Measurements from ENCODE around the gene BAIAP2L1. TPM values are rescaled to one million over a fixed set of nuclear protein-coding genes. Genes with fewer than 3 reads are reported as not detected.
"Not testable (repeated sequence)": the region's sequence is repeated elsewhere in the genome, so short reads cannot be mapped to it uniquely, and the experiment has no call there.

Gene BAIAP2L1
- total and polyA plus RNA-seq, 5 experiments from 2014 or later, result 0.06 to 0.85 (median 0.44) TPM

DNA sequence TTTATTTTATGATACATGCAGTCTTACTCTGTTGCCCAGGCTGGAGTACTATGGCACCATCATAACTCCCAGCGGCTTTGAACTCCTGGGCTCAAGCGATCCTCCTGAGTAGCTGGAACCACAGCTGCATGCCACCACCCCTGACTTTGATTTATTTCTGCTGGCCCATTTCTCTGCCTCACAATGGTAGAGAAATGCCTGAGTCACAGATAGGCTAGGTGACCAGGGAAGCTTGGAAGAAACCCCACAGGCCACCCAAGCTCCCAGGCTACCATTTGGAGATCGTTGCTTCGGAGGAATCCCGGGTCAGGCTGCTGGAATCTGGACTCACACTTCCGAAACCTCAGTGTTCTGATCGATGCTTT lies 17.4 kb upstream of the BAIAP2L1 start:
- Mint-ChIP-seq H3K27me3 (peaks cover 6 to 24% (median 13%) of the 10 kb centered on the region in 5 donors), H3K9me3 (no peaks in the 10 kb centered on the region), H3K4me3 (no peak overlapping the region), H3K27ac (no peak overlapping the region), H3K4me1 (peaks cover 0 to 4% (median 0%) of the 10 kb centered on the region in 4 donors), H3K36me3 (no peaks in the 10 kb centered on the region)
- POLR2A ChIA-PET, result interaction anchor here (0.5 kb wide), 1 partner anchor 183 kb away, joined by 5 read pairs; no protein-coding TSS in a partner anchor
- no peak for ATAC-seq
- no peak for DNase-seq

DNA sequence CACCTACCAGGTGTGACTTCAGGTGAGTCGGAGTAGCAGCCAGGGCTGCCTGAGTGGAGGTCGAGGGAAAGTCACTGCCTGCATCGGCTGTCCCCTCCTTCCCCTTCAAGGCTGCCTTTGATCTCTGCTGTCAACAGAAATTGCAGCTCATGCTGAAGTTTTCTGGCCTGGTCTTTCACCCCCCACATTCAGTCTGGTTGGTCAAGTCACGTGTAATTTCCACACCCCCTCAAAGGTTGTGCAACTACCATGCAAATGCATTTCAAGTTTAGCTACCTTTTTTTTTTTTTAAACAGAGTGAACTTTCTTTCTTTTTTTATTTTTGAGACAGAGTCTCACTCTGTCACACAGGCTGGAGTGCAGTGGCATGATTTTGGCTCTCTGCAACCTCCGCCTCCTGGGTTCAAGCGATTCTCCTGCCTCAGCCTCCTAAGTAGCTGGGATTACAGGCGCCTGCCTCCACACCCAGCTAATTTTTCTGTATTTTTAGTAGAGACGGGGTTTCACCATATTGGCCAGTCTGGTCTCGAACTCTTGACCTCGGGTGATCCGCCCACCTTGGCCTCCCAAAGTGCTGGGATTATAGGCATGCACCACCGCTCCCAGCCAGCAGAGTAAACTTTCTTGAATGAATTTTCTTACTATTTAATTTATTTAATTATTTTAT lies 16.8 kb upstream of the BAIAP2L1 start:
- H3K27ac Mint-ChIP-seq, H3K36me3 Mint-ChIP-seq, POLR2A ChIA-PET, H3K4me3 Mint-ChIP-seq, ATAC-seq, DNase-seq, H3K4me1 Mint-ChIP-seq, H3K9me3 Mint-ChIP-seq: not testable (repeated sequence)
- peaks cover 6 to 21% (median 11%) of the 10 kb centered on the region in 5 donors for H3K27me3 Mint-ChIP-seq

DNA sequence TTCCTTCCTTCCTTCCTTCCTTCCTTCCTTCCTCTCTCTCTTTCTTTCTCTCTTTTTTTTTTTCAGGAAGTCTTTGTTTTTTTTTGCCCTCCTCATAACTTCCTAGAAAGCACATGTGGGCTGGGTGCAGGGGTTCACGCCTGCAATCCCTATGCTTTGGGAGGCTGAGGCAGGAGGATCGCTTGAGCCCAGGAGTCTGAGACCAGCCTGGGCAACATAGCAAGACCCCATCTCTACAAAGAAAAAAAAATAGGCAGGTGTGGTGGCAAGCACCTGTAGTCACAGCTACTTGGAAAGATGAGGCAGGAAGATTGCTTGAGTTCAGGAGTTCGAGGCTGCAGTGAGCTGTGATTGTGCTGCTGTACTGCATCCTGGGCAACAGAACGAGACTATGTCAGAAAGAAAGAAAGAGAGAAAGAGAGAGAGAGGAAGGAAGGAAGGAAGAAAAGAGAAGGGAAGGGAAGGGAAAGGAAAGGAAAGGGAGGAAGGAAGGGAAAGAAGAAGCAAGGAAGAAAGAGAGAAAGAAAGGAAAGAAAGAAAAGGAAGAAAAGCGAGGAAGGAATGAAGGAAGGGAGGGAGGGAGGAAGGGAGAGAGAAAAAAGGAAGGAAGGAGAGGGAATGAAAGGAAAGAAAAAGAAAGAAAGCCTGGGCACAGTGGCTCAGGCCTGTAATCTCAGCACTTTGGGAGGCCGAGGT lies 13.5 kb upstream of the BAIAP2L1 start:
- H3K27me3 Mint-ChIP-seq, result peaks cover 6 to 18% (median 11%) of the 10 kb centered on the region in 5 donors
- H3K4me1 Mint-ChIP-seq, result no peaks in the 10 kb centered on the region
- H3K4me3 Mint-ChIP-seq, result no peak overlapping the region
- POLR2A ChIA-PET, result no interaction called here
- DNase-seq, result no peak
- no peaks in the 10 kb centered on the region for H3K36me3 Mint-ChIP-seq
- H3K27ac Mint-ChIP-seq, result peak overlapping the region in 1 of 10 donors; percentile 62
- no peak for ATAC-seq
- H3K9me3 Mint-ChIP-seq, result no peaks in the 10 kb centered on the region

DNA sequence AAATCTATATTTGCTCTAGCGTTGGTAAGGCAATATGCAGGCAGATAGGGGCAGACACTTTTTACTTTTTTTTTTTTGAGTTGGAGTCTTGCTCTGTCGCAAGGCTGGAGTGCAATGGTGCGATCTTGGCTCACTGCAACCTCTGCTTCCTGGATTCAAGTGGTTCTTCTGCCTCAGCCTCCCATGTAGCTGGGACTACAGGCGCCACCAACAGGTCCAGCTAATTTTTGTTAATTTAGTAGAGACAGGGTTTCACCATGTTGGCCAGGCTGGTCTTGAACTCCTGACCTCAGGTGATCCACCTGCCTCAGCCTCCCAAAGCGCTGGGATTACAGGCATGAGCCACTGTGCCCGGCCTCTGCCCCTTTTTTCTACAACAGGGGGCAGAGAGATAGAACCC lies 12.8 kb upstream of the BAIAP2L1 start:
- H3K27me3 Mint-ChIP-seq, result peaks cover 5 to 15% (median 6%) of the 10 kb centered on the region in 5 donors
- H3K27ac Mint-ChIP-seq, H3K4me3 Mint-ChIP-seq, POLR2A ChIA-PET, ATAC-seq, H3K9me3 Mint-ChIP-seq, H3K4me1 Mint-ChIP-seq, H3K36me3 Mint-ChIP-seq, DNase-seq: not testable (repeated sequence)

DNA sequence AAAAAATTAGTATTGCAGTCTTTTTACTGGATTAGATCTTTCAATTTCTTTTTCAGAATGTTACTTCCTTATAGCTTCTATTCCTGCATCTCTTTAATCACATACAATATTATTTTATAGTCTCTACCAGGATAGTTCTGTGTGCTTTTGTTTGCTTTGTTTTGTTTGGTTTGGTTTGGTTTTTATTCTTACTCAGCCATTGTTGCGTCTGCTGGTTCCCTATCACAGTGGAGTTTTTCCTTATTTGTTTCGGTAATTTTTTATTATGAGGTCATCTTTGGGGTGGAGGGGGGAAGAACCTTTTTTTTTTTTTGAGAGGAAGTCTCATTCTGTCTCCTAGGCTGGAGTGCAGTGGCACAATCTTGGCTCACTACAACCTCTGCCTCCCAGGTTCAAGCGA lies 9.0 kb upstream of the BAIAP2L1 start:
- no peaks in the 10 kb centered on the region for H3K4me1 Mint-ChIP-seq
- H3K27me3 Mint-ChIP-seq, result peaks cover 4 to 10% (median 8%) of the 10 kb centered on the region in 5 donors
- DNase-seq (no peak), ATAC-seq (no peak)
- POLR2A ChIA-PET, result no interaction called here
- H3K9me3 Mint-ChIP-seq, result no peaks in the 10 kb centered on the region
- no peak overlapping the region for H3K27ac Mint-ChIP-seq
- no peaks in the 10 kb centered on the region for H3K36me3 Mint-ChIP-seq
- no peak overlapping the region for H3K4me3 Mint-ChIP-seq

DNA sequence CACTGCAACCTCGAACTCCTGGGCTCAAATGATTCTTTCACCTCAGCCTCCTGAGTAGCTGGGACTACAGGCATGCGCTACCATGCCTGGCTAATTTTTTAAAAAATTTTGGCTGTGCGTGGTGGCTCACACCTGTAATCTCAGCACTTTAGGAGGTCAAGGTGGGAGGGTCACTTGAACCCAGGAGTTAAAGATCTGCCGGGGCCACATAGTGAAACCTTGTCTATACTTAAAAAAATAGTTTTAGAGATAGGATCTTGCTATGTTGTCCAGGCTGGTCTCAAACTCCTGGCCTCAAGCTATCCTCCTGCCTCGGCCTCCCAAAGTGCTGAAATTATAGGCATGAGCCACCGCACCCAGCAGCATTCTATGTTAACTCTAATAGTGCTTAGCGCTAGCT lies 7.3 kb upstream of the BAIAP2L1 start:
- ATAC-seq, POLR2A ChIA-PET, H3K27me3 Mint-ChIP-seq, H3K36me3 Mint-ChIP-seq, DNase-seq, H3K4me1 Mint-ChIP-seq, H3K4me3 Mint-ChIP-seq, H3K9me3 Mint-ChIP-seq, H3K27ac Mint-ChIP-seq: not testable (repeated sequence)

DNA sequence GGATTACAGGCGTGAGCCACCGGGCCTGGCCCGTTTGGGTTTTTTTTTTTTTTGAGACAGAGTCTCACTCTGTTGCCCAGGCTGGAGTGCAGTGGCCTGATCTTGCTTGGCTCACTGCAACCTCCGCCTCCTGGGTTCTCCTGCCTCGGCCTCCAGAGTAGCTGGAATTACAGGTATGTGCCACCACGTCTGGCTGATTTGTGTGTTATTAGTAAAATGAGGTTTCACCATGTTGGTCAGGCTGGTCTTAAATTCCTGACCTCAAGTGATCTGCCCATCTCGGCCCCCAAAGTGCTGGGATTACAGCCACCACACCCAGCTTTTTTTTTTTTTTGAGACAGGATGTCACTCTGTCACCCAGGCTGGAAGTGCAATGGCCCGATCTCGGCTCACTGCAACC lies 5.9 kb upstream of the BAIAP2L1 start:
- POLR2A ChIA-PET, result no interaction called here
- Mint-ChIP-seq H3K4me1 (no peaks in the 10 kb centered on the region), H3K36me3 (no peaks in the 10 kb centered on the region), H3K27me3 (peaks cover 0 to 9% (median 3%) of the 10 kb centered on the region in 5 donors), H3K4me3 (no peak overlapping the region), H3K27ac (no peak overlapping the region), H3K9me3 (no peaks in the 10 kb centered on the region)
- DNase-seq, result no peak
- no peak for ATAC-seq

DNA sequence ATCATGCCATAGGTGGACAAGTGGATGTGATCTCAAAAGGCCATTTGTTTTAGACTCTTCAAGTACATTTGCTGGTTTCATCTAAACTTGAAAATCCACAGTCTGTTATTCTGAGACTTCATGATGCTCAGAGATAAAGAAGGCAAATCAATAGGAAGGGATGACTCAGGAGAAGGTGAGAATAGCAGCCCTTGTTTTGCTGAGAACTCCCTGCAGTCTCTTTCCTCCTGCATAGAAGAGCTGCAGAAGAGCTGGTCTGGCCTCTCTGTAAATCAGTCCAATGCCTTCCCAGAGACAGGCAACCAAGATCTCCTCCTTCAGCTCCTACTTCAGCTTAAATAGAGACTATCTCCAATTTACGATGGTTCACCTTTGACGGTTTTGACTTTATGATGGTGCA lies 4.0 kb upstream of the BAIAP2L1 start:
- ATAC-seq (no peak), DNase-seq (no peak)
- POLR2A ChIA-PET, result no interaction called here
- no peak overlapping the region for H3K27ac Mint-ChIP-seq
- H3K36me3 Mint-ChIP-seq, result no peaks in the 10 kb centered on the region
- peaks cover 0 to 6% (median 3%) of the 10 kb centered on the region in 5 donors for H3K27me3 Mint-ChIP-seq
- H3K9me3 Mint-ChIP-seq, result no peaks in the 10 kb centered on the region
- H3K4me1 Mint-ChIP-seq, result peaks cover 0 to 5% (median 3%) of the 10 kb centered on the region in 4 donors
- no peak overlapping the region for H3K4me3 Mint-ChIP-seq

DNA sequence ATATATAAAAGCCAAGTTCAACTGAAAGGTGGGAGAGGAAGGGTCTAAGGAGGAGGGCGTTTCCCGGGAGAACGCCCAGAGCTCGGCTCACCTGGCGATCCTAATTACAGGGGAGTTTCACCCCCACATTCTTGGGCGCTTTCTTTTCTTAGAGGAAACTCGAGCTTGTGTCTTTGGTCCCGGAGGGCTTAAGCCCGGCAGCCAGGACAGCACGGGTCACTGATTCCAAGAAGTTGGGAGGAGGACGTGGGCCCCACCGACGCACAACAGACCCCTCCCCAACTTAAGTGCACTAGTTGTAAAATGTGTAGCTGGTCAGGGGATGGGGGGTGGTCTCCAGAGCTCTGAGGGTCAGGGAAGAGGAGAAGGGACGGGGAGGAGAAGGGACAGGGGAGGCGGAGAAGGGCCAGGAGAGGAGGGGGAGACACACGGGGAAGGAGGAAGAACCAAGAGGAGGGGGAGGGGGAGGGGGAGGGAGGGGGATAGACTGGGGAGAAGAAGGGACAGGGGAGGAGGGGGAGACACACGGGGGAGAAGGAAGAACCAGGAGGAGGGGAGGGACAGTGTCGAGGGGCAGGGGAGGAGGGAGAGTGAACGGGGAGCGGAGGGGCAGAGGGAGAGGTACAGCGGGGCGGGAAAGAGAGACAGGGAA lies 874 bp downstream of the BAIAP2L1 start:
- Mint-ChIP-seq H3K27me3 (peaks cover 0 to 20% (median 9%) of the 10 kb centered on the region in 5 donors), H3K9me3 (peaks cover 0 to 2% (median 0%) of the 10 kb centered on the region in 9 donors), H3K36me3 (no peaks in the 10 kb centered on the region), H3K4me1 (peaks cover 2 to 10% (median 7%) of the 10 kb centered on the region in 4 donors), H3K4me3 (peak overlapping the region; percentile 40 to 75 (median 60)), H3K27ac (peak overlapping the region in 5 of 10 donors; percentile 8 to 70 (median 30))
- peak in 1 of 10 donors; percentile 63 for DNase-seq
- peak in 1 of 2 donors; percentile 4 for ATAC-seq
- POLR2A ChIA-PET, result no interaction called here

DNA sequence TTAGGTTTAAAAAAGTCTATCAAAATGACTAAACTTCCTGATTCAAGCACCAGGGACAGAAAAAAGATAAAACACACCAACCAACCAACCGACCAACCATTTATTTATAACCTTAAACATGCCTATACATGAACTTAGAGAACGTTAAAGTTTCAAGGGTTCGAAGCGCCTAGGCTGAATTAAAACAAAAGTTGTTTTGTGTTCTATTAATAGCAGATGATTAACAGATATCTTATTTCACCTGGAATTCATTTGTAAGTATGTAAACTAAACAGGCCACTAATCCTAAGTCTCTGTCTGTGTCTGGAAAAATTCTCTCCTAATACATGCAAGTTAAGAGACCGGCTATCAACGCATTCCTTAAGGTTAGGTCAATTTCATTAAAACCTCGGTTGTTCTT lies 1.4 kb downstream of the BAIAP2L1 start:
- Mint-ChIP-seq H3K9me3 (peaks cover 0 to 2% (median 0%) of the 10 kb centered on the region in 9 donors), H3K27ac (peak overlapping the region in 4 of 10 donors; percentile 8 to 70 (median 36))

DNA sequence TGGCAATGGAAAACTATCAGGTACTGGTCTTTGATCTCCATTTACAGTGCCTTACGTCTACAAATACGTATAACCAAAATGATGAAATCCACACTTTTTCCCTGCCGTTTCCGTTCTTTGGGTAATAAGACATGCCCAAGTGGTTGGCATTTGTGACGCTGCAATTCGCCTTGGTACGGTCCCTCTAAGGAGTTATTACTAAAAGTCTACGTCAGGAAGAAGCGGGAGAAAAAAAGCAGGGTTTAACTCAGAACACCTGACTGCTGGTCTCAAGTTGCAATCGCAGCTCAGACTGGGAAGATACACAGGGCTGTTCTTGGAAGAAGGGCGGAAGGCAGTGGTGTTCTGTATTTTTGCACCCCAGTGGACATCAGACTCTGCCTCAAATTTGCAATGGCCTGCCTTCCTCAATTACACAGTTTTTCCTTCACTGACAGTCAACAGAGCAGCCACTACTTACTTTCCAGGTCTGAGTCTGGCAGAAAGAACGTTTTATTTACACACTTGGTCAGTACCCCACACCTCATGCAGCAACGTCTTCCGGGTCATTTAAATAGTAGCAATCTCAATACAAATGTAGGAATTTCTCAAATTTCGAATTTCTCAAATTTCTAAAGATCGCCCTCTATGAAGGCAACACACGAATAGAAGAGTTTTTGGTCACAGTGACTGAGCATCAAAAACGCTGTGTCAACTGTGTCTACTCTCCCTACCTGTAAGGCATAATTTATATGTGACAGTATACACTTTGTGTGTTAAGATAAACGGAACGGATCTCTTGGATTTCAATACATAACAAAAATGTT lies 2.1 kb downstream of the BAIAP2L1 start:
- peaks cover 2 to 10% (median 7%) of the 10 kb centered on the region in 4 donors for H3K4me1 Mint-ChIP-seq
- POLR2A ChIA-PET, result interaction anchor here (0.6 kb wide), 1 partner anchor 58 kb away, joined by 3 read pairs; no protein-coding TSS in a partner anchor
- H3K36me3 Mint-ChIP-seq, result no peaks in the 10 kb centered on the region
- H3K27ac Mint-ChIP-seq, result no peak overlapping the region
- ATAC-seq, result no peak
- H3K4me3 Mint-ChIP-seq, result peak overlapping the region in 3 of 10 donors; percentile 55 to 75 (median 72)
- DNase-seq, result no peak
- peaks cover 0 to 18% (median 9%) of the 10 kb centered on the region in 5 donors for H3K27me3 Mint-ChIP-seq
- H3K9me3 Mint-ChIP-seq, result peaks cover 0 to 2% (median 0%) of the 10 kb centered on the region in 9 donors

More for the DNA sequence above, 1.4 kb downstream of the BAIAP2L1 start:
- Mint-ChIP-seq H3K4me1 (peaks cover 2 to 10% (median 7%) of the 10 kb centered on the region in 4 donors), H3K27me3 (peaks cover 0 to 18% (median 9%) of the 10 kb centered on the region in 5 donors), H3K36me3 (no peaks in the 10 kb centered on the region), H3K4me3 (peak overlapping the region; percentile 40 to 75 (median 60))
- POLR2A ChIA-PET, result no interaction called here
- DNase-seq (no peak), ATAC-seq (no peak)

DNA sequence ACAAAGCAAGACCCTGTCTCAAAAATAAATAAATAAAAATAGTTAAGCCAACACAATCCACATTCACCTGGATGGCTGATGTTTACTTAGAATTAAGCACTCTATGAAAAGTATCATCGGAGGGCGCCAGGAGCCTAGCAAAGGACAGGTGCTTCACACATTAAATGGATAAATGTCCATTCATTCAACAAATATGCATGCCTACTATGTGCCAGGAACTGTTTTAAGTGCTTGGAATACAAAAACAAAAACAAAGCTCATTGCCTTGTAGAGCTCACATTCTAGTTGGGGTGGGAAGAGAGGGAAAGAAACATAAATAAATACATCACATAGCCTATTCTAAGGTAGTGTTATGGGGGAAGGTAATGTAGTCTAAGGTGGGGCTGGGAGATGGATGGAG lies 4.1 kb downstream of the BAIAP2L1 start:
- POLR2A ChIA-PET, result no interaction called here
- H3K36me3 Mint-ChIP-seq, result no peaks in the 10 kb centered on the region
- H3K9me3 Mint-ChIP-seq, result peaks cover 0 to 2% (median 0%) of the 10 kb centered on the region in 9 donors
- H3K4me3 Mint-ChIP-seq, result no peak overlapping the region
- peaks cover 2 to 10% (median 7%) of the 10 kb centered on the region in 4 donors for H3K4me1 Mint-ChIP-seq
- H3K27me3 Mint-ChIP-seq, result peaks cover 0 to 19% (median 6%) of the 10 kb centered on the region in 5 donors
- ATAC-seq (no peak), DNase-seq (no peak)
- H3K27ac Mint-ChIP-seq, result peak overlapping the region in 1 of 10 donors; percentile 89

All from naive thymus-derived CD8-positive, alpha-beta T cell (primary cell).